Activated gamma-delta T cell (primary cell): ENCODE results near the gene KCNQ5.

Experiments used
- DNase-seq: peaks from one replicate; lab custom pipeline; 2025; lab: John Stamatoyannopoulos, UW

KCNQ5 gene

GRCh38 chr6:72639920-72640614 is 18.2 kb downstream of the KCNQ5 start:
- DNase-seq: no peak

- no peak for DNase-seq
Observed at GRCh38 chr6:72640615-72640930, 18.7 kb downstream of the KCNQ5 start.

GRCh38 chr6:72642435-72642834 is 20.6 kb downstream of the KCNQ5 start:
- no peak for DNase-seq

- DNase-seq: no peak
Observed at GRCh38 chr6:72643214-72643613, 21.4 kb downstream of the KCNQ5 start.

- no peak for DNase-seq
Observed at GRCh38 chr6:72646604-72647485, 25.0 kb downstream of the KCNQ5 start.

GRCh38 chr6:72647489-72647888 is 25.6 kb downstream of the KCNQ5 start:
- no peak for DNase-seq

- DNase-seq: no peak
Observed at GRCh38 chr6:72649032-72649984, 27.4 kb downstream of the KCNQ5 start.

- DNase-seq: no peak
Observed at GRCh38 chr6:72650081-72650745, 28.3 kb downstream of the KCNQ5 start.

- no peak for DNase-seq
Observed at GRCh38 chr6:72651174-72651573, 29.3 kb downstream of the KCNQ5 start.

- no peak for DNase-seq
Observed at GRCh38 chr6:72651967-72652956, 30.4 kb downstream of the KCNQ5 start.

- DNase-seq: no peak
Observed at GRCh38 chr6:72653026-72653425, 31.2 kb downstream of the KCNQ5 start.

- DNase-seq: no peak
Observed at GRCh38 chr6:72654071-72654621, 32.3 kb downstream of the KCNQ5 start.

- no peak for DNase-seq
Observed at GRCh38 chr6:72657407-72658197, 35.7 kb downstream of the KCNQ5 start.

- no peak for DNase-seq
Observed at GRCh38 chr6:72659754-72660153, 37.9 kb downstream of the KCNQ5 start.

- DNase-seq: no peak
Observed at GRCh38 chr6:72661411-72661810, 39.5 kb downstream of the KCNQ5 start.

GRCh38 chr6:72665599-72665998 is 43.7 kb downstream of the KCNQ5 start:
- no peak for DNase-seq

GRCh38 chr6:72669324-72669723 is 47.5 kb downstream of the KCNQ5 start:
- no peak for DNase-seq

GRCh38 chr6:72672906-72673305 is 51.0 kb downstream of the KCNQ5 start:
- DNase-seq: no peak

GRCh38 chr6:72674842-72675241 is 53.0 kb downstream of the KCNQ5 start:
- DNase-seq: no peak
